Activated CD4-positive, alpha-beta T cell treated with anti-CD3 and anti-CD28 coated beads, Interleukin-10, Interleukin-2, amounts not matched to agents 100 ng/mL and 50 ng/mL, durations not matched to agents 16 hours and 8 hours (primary cell): ENCODE data around the gene RBM45.

Experiments used
- DNase-seq: peaks from one replicate; pipeline ENCODE4 v3.0.0-alpha.2; 2020

The RBM45 gene

DNA sequence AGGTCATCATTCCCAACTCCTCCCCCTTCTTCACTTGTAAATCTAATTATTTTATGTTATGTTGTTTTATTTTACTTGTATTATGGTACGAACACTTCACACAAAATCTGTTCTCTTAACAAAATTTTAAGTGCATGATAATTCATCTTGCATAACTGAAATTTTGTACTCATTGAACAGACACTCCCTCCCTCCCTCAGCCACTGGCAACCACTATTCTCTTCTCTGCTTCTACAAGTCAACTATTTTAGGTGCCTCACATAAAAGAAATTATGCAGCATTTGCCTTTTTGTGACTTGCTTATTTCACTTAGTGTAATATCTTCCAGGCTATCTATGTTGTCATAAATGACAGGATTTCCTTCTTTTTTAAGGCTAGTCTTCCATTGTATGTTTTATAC is 51.7 kb downstream of the RBM45 start:
- no peak for DNase-seq

DNA sequence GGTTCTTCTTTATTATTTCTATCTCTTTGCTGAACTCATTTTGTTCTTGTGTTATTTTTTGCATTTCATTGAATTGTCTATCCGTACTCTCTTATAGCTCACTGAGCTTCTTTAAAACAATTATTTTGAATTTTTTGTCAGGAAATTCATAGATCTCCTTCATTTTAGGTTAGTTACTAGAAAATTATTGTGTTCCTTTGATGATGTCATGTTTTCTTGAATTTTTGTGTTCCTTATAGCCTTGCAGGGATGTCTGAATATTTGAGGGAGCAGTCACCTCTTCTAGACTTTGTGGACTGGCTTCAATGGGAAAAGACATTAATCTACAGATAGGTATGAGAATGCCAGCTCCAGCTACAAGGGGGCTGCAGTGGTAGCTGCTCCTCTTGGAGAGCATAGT is 61.4 kb downstream of the RBM45 start:
- DNase-seq = no peak

DNA sequence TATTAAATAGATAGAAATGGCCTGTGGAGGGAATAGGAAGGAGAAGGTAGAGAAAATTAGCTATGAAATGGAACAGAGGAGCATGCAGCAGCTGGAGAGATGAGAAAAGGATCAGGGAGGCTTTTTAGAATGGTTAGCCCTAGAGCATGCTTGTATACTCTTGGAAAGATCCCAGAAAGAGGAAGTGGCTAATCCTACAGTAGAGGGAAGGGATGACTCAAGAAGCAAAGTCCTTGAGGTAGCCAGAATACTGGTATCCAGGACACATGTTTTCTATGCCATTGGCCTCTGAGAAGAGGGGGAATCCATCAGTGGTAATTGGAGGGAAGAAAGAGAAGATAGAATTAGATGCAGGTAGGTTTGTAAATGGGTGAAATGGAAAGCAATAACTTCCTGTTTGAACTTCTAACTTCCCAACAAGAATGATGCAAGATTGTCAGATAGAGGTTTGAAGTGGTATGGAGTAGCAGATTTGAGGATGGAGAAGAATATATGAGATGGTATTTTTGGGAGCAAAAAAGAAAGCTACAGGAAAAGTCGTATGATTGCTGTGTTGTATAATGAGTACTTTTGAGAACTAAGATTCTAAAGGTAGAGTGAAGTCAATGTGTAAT is 64.9 kb downstream of the RBM45 start:
- no peak for DNase-seq
